ENCODE data around the gene ERP44.

GRCh38 chr9:100088202-100088601 is 10.6 kb downstream of the ERP44 start:
- TF ChIP-seq GATA2 (IDR thresholded peaks at IDR 0.05; ENCODE audit: low read depth, low read length) (no peak), GATA3 (IDR thresholded peaks at IDR 0.05; ENCODE audit: low read depth, low read length) (no peak)
